NT2/D1 (cell line): ENCODE measurements around the gene PARD6B.

Source experiments
- DNase-seq: peaks from one replicate; pipeline ENCODE4 v3.0.0-alpha.2; 2011; ENCODE audit warnings: low read depth, low spot score
- H3K27me3 ChIP-seq: 2 replicates; pipeline ENCODE4 v1.6.0; 2011; ENCODE audit warnings: mild to moderate bottlenecking; ENCODE audit not compliant: insufficient read length, insufficient read depth
- H3K36me3 ChIP-seq: 2 replicates; pipeline ENCODE4 v1.6.1; 2011; ENCODE audit warnings: mild to moderate bottlenecking, low read length, mixed read lengths; ENCODE audit not compliant: insufficient read depth, insufficient read length
- H3K4me1 ChIP-seq: 2 replicates; pipeline ENCODE4 v1.5.1; 2011; ENCODE audit not compliant: insufficient read depth, insufficient read length
- H3K4me3 ChIP-seq: 2 replicates; pipeline ENCODE4 v1.5.1; 2011; ENCODE audit warnings: low read depth; ENCODE audit not compliant: insufficient read length
- H3K9ac ChIP-seq: 2 replicates; pipeline ENCODE4 v1.6.0; 2011; ENCODE audit warnings: low read depth; ENCODE audit not compliant: insufficient read length
- H3K9me3 ChIP-seq: 2 replicates; pipeline ENCODE4 v1.5.1; 2011; ENCODE audit warnings: mild to moderate bottlenecking, low read length; ENCODE audit not compliant: insufficient read depth
- SUZ12 ChIP-seq: IDR thresholded peaks from 2 replicates; pipeline ENCODE4 v1.6.1; 2011; ENCODE audit not compliant: insufficient read length, insufficient read depth; ENCODE audit errors: extremely low read depth
- YY1 ChIP-seq: IDR thresholded peaks from 2 replicates; pipeline ENCODE4 v1.6.1; 2011; ENCODE audit not compliant: insufficient read length, insufficient read depth
- ZNF274 ChIP-seq: IDR thresholded peaks from 2 replicates; pipeline ENCODE4 v1.6.1; 2011; ENCODE audit warnings: mild to moderate bottlenecking, low read depth, low read length

The PARD6B gene

GRCh38 chr20:50731055-50731929 is at the start of gene PARD6B:
Gene PARD6B, plus strand, starts transcription at chr20:50731580. Its CDS starts 207 bp downstream, at chr20:50731787.
- Histone ChIP-seq H3K9ac (peak within 1 kb of the TSS; percentile 92), H3K9me3 (no peaks in the 10 kb centered on the region), H3K4me3 (peak within 1 kb of the TSS; percentile 88), H3K27me3 (no peaks in the 10 kb centered on the region), H3K4me1 (peaks cover 14% of the 10 kb centered on the region), H3K36me3 (peaks cover 20% of the 10 kb centered on the region)
- TF ChIP-seq ZNF274 = no peak
- no peak for TF ChIP-seq YY1
- TF ChIP-seq SUZ12 = no peak
- DNase-seq = peak; percentile 98

- Histone ChIP-seq H3K9ac (no peak overlapping the region), H3K4me1 (no peaks in the 10 kb centered on the region), H3K36me3 (no peaks in the 10 kb centered on the region), H3K4me3 (no peak overlapping the region), H3K27me3 (no peaks in the 10 kb centered on the region), H3K9me3 (no peaks in the 10 kb centered on the region)
- DNase-seq = no peak
- no peak for TF ChIP-seq ZNF274
- TF ChIP-seq YY1 = no peak
- no peak for TF ChIP-seq SUZ12
Measured at GRCh38 chr20:50682065-50682464, 49.3 kb upstream of the PARD6B start.

GRCh38 chr20:50682947-50683530 is 48.3 kb upstream of the PARD6B start:
- Histone ChIP-seq H3K9ac (no peak overlapping the region), H3K4me1 (no peaks in the 10 kb centered on the region), H3K36me3 (no peaks in the 10 kb centered on the region), H3K27me3 (no peaks in the 10 kb centered on the region), H3K4me3 (no peak overlapping the region), H3K9me3 (no peaks in the 10 kb centered on the region)
- no peak for DNase-seq
- TF ChIP-seq SUZ12 (no peak), ZNF274 (no peak), YY1 (no peak)

GRCh38 chr20:50683570-50683969 is 47.8 kb upstream of the PARD6B start:
- Histone ChIP-seq H3K9ac (no peak overlapping the region), H3K9me3 (no peaks in the 10 kb centered on the region), H3K36me3 (no peaks in the 10 kb centered on the region), H3K4me3 (no peak overlapping the region), H3K4me1 (no peaks in the 10 kb centered on the region), H3K27me3 (no peaks in the 10 kb centered on the region)
- TF ChIP-seq ZNF274 = no peak
- no peak for TF ChIP-seq SUZ12
- TF ChIP-seq YY1 = no peak
- no peak for DNase-seq

- Histone ChIP-seq H3K9ac (no peak overlapping the region), H3K4me1 (peaks cover 9% of the 10 kb centered on the region), H3K36me3 (no peaks in the 10 kb centered on the region), H3K27me3 (no peaks in the 10 kb centered on the region), H3K9me3 (no peaks in the 10 kb centered on the region), H3K4me3 (no peak overlapping the region)
- no peak for DNase-seq
- TF ChIP-seq SUZ12 (no peak), YY1 (no peak), ZNF274 (no peak)
Measured at GRCh38 chr20:50686821-50687220, 44.6 kb upstream of the PARD6B start.

GRCh38 chr20:50688256-50688975 is 43.0 kb upstream of the PARD6B start:
- Histone ChIP-seq H3K36me3 (no peaks in the 10 kb centered on the region), H3K4me1 (peaks cover 9% of the 10 kb centered on the region)

More at GRCh38 chr20:50688256-50688975, 43.0 kb upstream of the PARD6B start:
- H3K27me3 ChIP-seq = no peaks in the 10 kb centered on the region
- DNase-seq = no peak
- TF ChIP-seq ZNF274 (no peak), SUZ12 (no peak), YY1 (no peak)
- no peak overlapping the region for H3K4me3 ChIP-seq
- H3K9me3 ChIP-seq = no peaks in the 10 kb centered on the region
- no peak overlapping the region for H3K9ac ChIP-seq
